ENCODE results near the gene CYP26A1. TPM values are rescaled to one million over a fixed set of nuclear protein-coding genes. Genes with fewer than 3 reads are reported as not detected.

The CYP26A1 gene
- total and polyA plus RNA-seq, 8 donors: 0.14 to 0.31 (median 0.21) TPM; not detected in 5

- DNase-seq (no peak), ATAC-seq (no peak)
- H3K27ac ChIP-seq: no peak overlapping the region
- peaks cover 0 to 9% of the 10 kb centered on the region in 2 donors for H3K9me3 ChIP-seq
- no peaks in the 10 kb centered on the region for H3K4me1 ChIP-seq
- intact Hi-C loops (cut with DNase I): no loop called here
- no peak for TF ChIP-seq CTCF (IDR thresholded peaks at IDR 0.05)
- H3K4me3 ChIP-seq: no peak overlapping the region
- no peaks in the 10 kb centered on the region for H3K27me3 ChIP-seq
- H3K36me3 ChIP-seq: no peaks in the 10 kb centered on the region
These were observed 47.6 kb downstream of the CYP26A1 start for GRCh38 chr10:93121311-93121710.

GRCh38 chr10:93123766-93124165, 50.1 kb downstream of the CYP26A1 start:
- intact Hi-C loops (cut with DNase I): no loop called here

GRCh38 chr10:93124580-93125318, 51.1 kb downstream of the CYP26A1 start:
- H3K36me3 ChIP-seq: no peaks in the 10 kb centered on the region
- H3K27me3 ChIP-seq: no peaks in the 10 kb centered on the region
- ATAC-seq (no peak), DNase-seq (no peak)
- no peak overlapping the region for H3K27ac ChIP-seq
- no peaks in the 10 kb centered on the region for H3K4me1 ChIP-seq
- peaks cover 0 to 31% of the 10 kb centered on the region in 2 donors for H3K9me3 ChIP-seq
- no peak overlapping the region for H3K4me3 ChIP-seq
- no peak for TF ChIP-seq CTCF (IDR thresholded peaks at IDR 0.05)
- intact Hi-C loops (cut with DNase I): no loop called here

More at GRCh38 chr10:93123766-93124165, 50.1 kb downstream of the CYP26A1 start:
- ATAC-seq (no peak), DNase-seq (no peak)
- Histone ChIP-seq H3K27ac (no peak overlapping the region), H3K9me3 (peaks cover 0 to 31% of the 10 kb centered on the region in 2 donors), H3K4me3 (no peak overlapping the region), H3K36me3 (no peaks in the 10 kb centered on the region), H3K4me1 (no peaks in the 10 kb centered on the region), H3K27me3 (no peaks in the 10 kb centered on the region)
- TF ChIP-seq CTCF (IDR thresholded peaks at IDR 0.05): no peak

GRCh38 chr10:93125966-93126365, 52.3 kb downstream of the CYP26A1 start:
- Histone ChIP-seq H3K27me3 (no peaks in the 10 kb centered on the region), H3K4me3 (no peak overlapping the region), H3K36me3 (no peaks in the 10 kb centered on the region), H3K4me1 (no peaks in the 10 kb centered on the region), H3K9me3 (peaks cover 0 to 31% of the 10 kb centered on the region in 2 donors), H3K27ac (no peak overlapping the region)
- DNase-seq: no peak
- ATAC-seq: no peak
- intact Hi-C loops (cut with DNase I): no loop called here
- TF ChIP-seq CTCF (IDR thresholded peaks at IDR 0.05): no peak

- Histone ChIP-seq H3K9me3 (peaks cover 0 to 31% of the 10 kb centered on the region in 2 donors), H3K36me3 (no peaks in the 10 kb centered on the region), H3K27ac (no peak overlapping the region), H3K4me1 (no peaks in the 10 kb centered on the region), H3K4me3 (no peak overlapping the region), H3K27me3 (no peaks in the 10 kb centered on the region)
- DNase-seq (no peak), ATAC-seq (no peak)
- no peak for TF ChIP-seq CTCF (IDR thresholded peaks at IDR 0.05)
- intact Hi-C loops (cut with DNase I): no loop called here
These were observed 52.9 kb downstream of the CYP26A1 start for GRCh38 chr10:93126483-93127052.

Other genes with a start within 250 kb of the CYP26A1 start
- 10 to 100 TPM; 19.0 to 24.0 TPM for gene EXOC6, start 225.4 kb upstream of the CYP26A1 start, total RNA-seq
- 10 to 100 TPM; 17.5 to 22.6 (median 19.8) TPM for gene EXOC6, start 225.4 kb upstream of the CYP26A1 start, polyA plus RNA-seq (ENCODE audit: insufficient read length in 6 of 6)
- under 1 TPM; 0.09 to 0.42 TPM for gene CYP26C1, start 13.1 kb upstream of the CYP26A1 start, total RNA-seq
- gene CYP26C1, start 13.1 kb upstream of the CYP26A1 start, polyA plus RNA-seq (ENCODE audit: insufficient read length in 6 of 6): under 1 TPM in 1 of 6 donors, not detected in 5; 0.18 TPM

Data from left lung (tissue), 10 donors.